OCI-LY7 (cell line): ENCODE data around the gene ANKS1B.

Experiments
- CTCF ChIP-seq: fragments of 200-600 bp; sonication (generic); conservative IDR thresholded peaks from 2 replicates; pipeline ENCODE4 v1.5.1; 2014; ENCODE audit warnings: mild to moderate bottlenecking, antibody characterized with exemption, low read length, moderate library complexity, mixed read lengths
- EZH2phosphoT487 ChIP-seq: fragments of 200-600 bp; sonication (generic); IDR thresholded peaks from 2 replicates; pipeline ENCODE4 v1.6.1; 2018; ENCODE audit warnings: low read depth, borderline replicate concordance, mild to moderate bottlenecking, mixed run types, antibody characterized with exemption, low read length, moderate library complexity, mixed read lengths

GRCh38 chr12:99195474-99195873 is 789.3 kb downstream of the ANKS1B start:
- TF ChIP-seq CTCF (no peak), EZH2phosphoT487 (no peak)
